ENCODE measurements around the gene UBE2Z.

The UBE2Z gene

GRCh38 chr17:48912476-48912875, 4.3 kb downstream of the UBE2Z start:
- ChIA-PET CTCF (no interaction called here), POLR2A (no interaction called here)
- TF ChIP-seq OSR2 (tag by site-specific recombination; IDR thresholded peaks at IDR 0.05) = no peak
- TF ChIP-seq ZBTB1 (tag by site-specific recombination; IDR thresholded peaks at IDR 0.05) = no peak
- no peak for TF ChIP-seq ZNF747 (tag by site-specific recombination; IDR thresholded peaks at IDR 0.05)
- no peak for TF ChIP-seq ZNF112 (tag by site-specific recombination; IDR thresholded peaks at IDR 0.05)
- TF ChIP-seq GFI1B (tag by site-specific recombination; IDR thresholded peaks at IDR 0.05) = no peak
- TF ChIP-seq SP2 (tag by site-specific recombination; IDR thresholded peaks at IDR 0.05) = no peak
- TF ChIP-seq ZNF621 (tag by site-specific recombination; IDR thresholded peaks at IDR 0.05) = no peak
- no peak for TF ChIP-seq ZNF175 (tag by site-specific recombination; IDR thresholded peaks at IDR 0.05)
- TF ChIP-seq ZSCAN30 (tag by site-specific recombination; IDR thresholded peaks at IDR 0.05) = no peak
- no peak for TF ChIP-seq ZBTB11 (tag by site-specific recombination; conservative IDR thresholded peaks at IDR 0.05; ENCODE audit: low read depth)
- no peak for TF ChIP-seq ZNF302 (tag by site-specific recombination; IDR thresholded peaks at IDR 0.05; ENCODE audit: low read depth)
- no peak for TF ChIP-seq ZBTB17 (tag by site-specific recombination; IDR thresholded peaks at IDR 0.05)
- TF ChIP-seq ZNF843 (tag by site-specific recombination; IDR thresholded peaks at IDR 0.05) = no peak
- H3K9me3 ChIP-seq (ENCODE audit: control insufficient read depth, insufficient read depth, low read depth, low read length) = no peaks in the 10 kb centered on the region
- peaks cover 66 to 77% of the 10 kb centered on the region in 2 experiments for H3K36me3 ChIP-seq (ENCODE audit: control insufficient read depth in 2 of 2, insufficient read depth in 1 of 2, low read length in 2 of 2)
- no peak overlapping the region for H3K4me3 ChIP-seq (ENCODE audit: low read depth, low read length)
- no peak overlapping the region for H3K27ac ChIP-seq (ENCODE audit: extremely low read depth, low read depth, low read length)
- peaks cover 16% of the 10 kb centered on the region for H3K4me1 ChIP-seq (ENCODE audit: control insufficient read depth, insufficient read depth, low read length)

DNA sequence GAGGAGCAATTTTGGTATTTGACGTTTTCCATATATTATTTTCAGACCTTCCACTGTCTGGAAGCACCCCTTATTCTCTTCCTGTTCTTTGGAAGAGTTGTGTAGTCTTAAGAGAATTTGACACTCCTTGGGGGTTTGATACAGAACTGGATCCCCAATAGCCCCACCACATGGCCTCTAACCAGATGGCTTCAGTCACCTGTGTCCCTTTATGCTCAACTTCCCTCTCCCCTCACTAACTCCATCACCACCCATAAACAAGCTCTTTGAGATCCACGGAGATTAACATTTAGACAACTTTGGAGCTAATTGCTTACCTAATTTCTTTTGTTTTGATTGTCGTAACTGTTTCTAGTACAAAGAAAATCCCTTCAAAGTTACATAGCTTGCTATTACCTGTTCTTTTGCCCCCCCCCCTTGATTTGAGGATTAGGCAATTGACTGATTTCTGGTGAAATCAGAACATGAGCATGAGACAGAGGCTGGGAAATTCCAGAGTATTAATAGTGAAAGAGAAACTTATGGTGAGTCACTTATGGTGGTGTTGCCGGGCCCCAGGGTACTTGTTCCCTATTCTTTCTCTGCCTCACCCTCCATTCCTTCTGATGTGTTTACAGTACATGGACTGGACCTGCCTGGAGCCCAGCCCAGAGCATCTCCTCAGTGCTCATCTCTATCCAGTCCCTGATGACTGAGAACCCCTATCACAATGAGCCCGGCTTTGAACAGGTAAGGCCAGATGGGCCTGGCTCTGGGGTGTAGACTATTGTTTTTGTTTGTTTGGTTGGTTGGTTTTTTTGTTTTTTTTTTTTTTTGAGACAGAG, 7.5 kb downstream of the UBE2Z start:
- Histone ChIP-seq H3K36me3 (ENCODE audit: control insufficient read depth in 2 of 2, insufficient read depth in 1 of 2, low read length in 2 of 2) (peaks cover 94 to 99% of the 10 kb centered on the region in 2 experiments), H3K27ac (ENCODE audit: extremely low read depth, low read depth, low read length) (no peak overlapping the region)
- POLR2A ChIA-PET = interaction anchor here (0.6 to 3.1 kb wide), 5 partner anchors 9 to 82 kb away, joined by 3 to 14 read pairs (median 4); partner anchors contain the start of gene ATP5MC1

GRCh38 chr17:48925251-48925990, 17.2 kb downstream of the UBE2Z start:
- ChIA-PET POLR2A (interaction anchor here (0.7 to 1.4 kb wide), 3 partner anchors 10 to 38 kb away, joined by 3 to 4 read pairs (median 4); partner anchors contain the start of gene SNF8), CTCF (interaction anchor here (1.1 kb wide), 1 partner anchor 9 kb away, joined by 8 read pairs; no protein-coding TSS in a partner anchor)
- Histone ChIP-seq H3K36me3 (ENCODE audit: control insufficient read depth in 2 of 2, insufficient read depth in 1 of 2, low read length in 2 of 2) (peaks cover 90 to 97% of the 10 kb centered on the region in 2 experiments), H3K9me3 (ENCODE audit: control insufficient read depth, insufficient read depth, low read depth, low read length) (no peaks in the 10 kb centered on the region), H3K4me1 (ENCODE audit: control insufficient read depth, insufficient read depth, low read length) (peaks cover 3% of the 10 kb centered on the region; the same call in 1 of the 2 replicates), H3K4me3 (ENCODE audit: low read depth, low read length) (no peak overlapping the region), H3K27ac (ENCODE audit: extremely low read depth, low read depth, low read length) (no peak overlapping the region; the same call in 1 of the 2 replicates)
- TF ChIP-seq ZBTB7A (tag by site-specific recombination; IDR thresholded peaks at IDR 0.05; ENCODE audit: low read depth) (no peak), ZNF433 (tag by site-specific recombination; IDR thresholded peaks at IDR 0.05; ENCODE audit: low read depth) (no peak), ZNF707 (tag by site-specific recombination; IDR thresholded peaks at IDR 0.05) (no peak), ZFP69B (tag by site-specific recombination; IDR thresholded peaks at IDR 0.05) (no peak), SP7 (tag by site-specific recombination; IDR thresholded peaks at IDR 0.05) (no peak), ZFHX2 (tag by site-specific recombination; conservative IDR thresholded peaks at IDR 0.05) (peak; percentile 61), MZF1 (tag by site-specific recombination; IDR thresholded peaks at IDR 0.05; ENCODE audit: borderline replicate concordance) (peak; percentile 80; the same call in 1 of the 2 replicates), ZNF394 (tag by site-specific recombination; IDR thresholded peaks at IDR 0.05; ENCODE audit: borderline replicate concordance) (peak; percentile 83; the same call in 1 of the 2 replicates), ZNF837 (tag by site-specific recombination; IDR thresholded peaks at IDR 0.05) (no peak)
- TF ChIP-seq, protein P1, sequence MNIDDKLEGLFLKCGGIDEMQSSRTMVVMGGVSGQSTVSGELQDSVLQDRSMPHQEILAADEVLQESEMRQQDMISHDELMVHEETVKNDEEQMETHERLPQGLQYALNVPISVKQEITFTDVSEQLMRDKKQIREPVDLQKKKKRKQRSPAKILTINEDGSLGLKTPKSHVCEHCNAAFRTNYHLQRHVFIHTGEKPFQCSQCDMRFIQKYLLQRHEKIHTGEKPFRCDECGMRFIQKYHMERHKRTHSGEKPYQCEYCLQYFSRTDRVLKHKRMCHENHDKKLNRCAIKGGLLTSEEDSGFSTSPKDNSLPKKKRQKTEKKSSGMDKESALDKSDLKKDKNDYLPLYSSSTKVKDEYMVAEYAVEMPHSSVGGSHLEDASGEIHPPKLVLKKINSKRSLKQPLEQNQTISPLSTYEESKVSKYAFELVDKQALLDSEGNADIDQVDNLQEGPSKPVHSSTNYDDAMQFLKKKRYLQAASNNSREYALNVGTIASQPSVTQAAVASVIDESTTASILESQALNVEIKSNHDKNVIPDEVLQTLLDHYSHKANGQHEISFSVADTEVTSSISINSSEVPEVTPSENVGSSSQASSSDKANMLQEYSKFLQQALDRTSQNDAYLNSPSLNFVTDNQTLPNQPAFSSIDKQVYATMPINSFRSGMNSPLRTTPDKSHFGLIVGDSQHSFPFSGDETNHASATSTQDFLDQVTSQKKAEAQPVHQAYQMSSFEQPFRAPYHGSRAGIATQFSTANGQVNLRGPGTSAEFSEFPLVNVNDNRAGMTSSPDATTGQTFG (tag by site-specific recombination; IDR thresholded peaks at IDR 0.05; ENCODE audit: borderline replicate concordance) = no peak

More for the DNA sequence above, 7.5 kb downstream of the UBE2Z start:
- H3K4me1 ChIP-seq (ENCODE audit: control insufficient read depth, insufficient read depth, low read length) = peaks cover 3% of the 10 kb centered on the region
- TF ChIP-seq ZSCAN23 (tag by site-specific recombination; IDR thresholded peaks at IDR 0.05) (no peak), ZNF654 (tag by site-specific recombination; IDR thresholded peaks at IDR 0.05; ENCODE audit: low read depth) (0 out of 2 replicates have a peak, but pooled peaks have one; percentile 1), ZNF214 (tag by site-specific recombination; IDR thresholded peaks at IDR 0.05; ENCODE audit: borderline replicate concordance) (no peak), ZNF169 (tag by site-specific recombination; IDR thresholded peaks at IDR 0.05) (no peak), ZNF391 (tag by site-specific recombination; IDR thresholded peaks at IDR 0.05; ENCODE audit: borderline replicate concordance, low read depth) (no peak), ZNF571 (tag by site-specific recombination; IDR thresholded peaks at IDR 0.05) (no peak), ZFP37 (tag by site-specific recombination; IDR thresholded peaks at IDR 0.05) (no peak)
- no peaks in the 10 kb centered on the region for H3K9me3 ChIP-seq (ENCODE audit: control insufficient read depth, insufficient read depth, low read depth, low read length)
- H3K4me3 ChIP-seq (ENCODE audit: low read depth, low read length) = no peak overlapping the region
- CTCF ChIA-PET = interaction anchor here (0.6 to 1.1 kb wide), 2 partner anchors 8 to 31 kb away, joined by 4 to 7 read pairs; no protein-coding TSS in a partner anchor

Measured in HEK293 (cell line).